Ramos (cell line): ENCODE results near the gene SEL1L3.

Source experiments
- in situ Hi-C: fragments of 300-500 bp; cut with MboI; formaldehyde crosslinking; loops from one replicate; pipeline ENCODE4 v1.14.3; 2022; ENCODE audit warnings: low sequenced_read_pairs; ENCODE audit not compliant: unreplicated experiment

The SEL1L3 gene

DNA sequence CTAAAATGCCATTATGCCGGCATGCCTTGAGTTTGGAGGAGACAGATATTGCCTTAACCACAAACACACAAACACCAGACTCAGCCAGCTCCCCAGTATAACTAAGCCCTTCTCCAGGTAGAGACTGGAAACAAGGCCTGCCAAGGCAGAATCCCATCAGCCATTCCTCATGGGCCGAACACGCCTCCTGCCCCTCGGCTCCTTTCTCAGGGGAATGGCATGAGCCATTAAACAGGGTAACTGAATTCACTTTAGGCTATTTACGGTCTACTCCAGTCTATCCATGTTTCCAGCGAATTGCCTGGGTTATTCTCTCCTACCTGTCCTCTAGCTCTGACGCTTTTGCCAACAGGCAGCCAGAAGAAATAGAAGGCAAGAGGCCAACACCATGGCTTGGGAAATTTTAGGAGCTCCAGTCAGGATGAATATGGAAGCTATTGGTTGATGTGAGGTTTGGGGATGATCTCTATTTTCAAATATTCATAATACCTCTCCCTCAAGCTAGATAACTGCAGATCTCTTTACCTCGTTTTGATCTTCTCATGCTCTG, 4.9 kb downstream of the SEL1L3 start:
- in situ Hi-C loops = loop anchor here (5.0 kb wide), 1 partner anchor 124 kb away; no protein-coding TSS in a partner anchor

GRCh38 chr4:25857403-25857802, 5.4 kb downstream of the SEL1L3 start:
- in situ Hi-C loops = loop anchor here (5.0 kb wide), 1 partner anchor 125 kb away; no protein-coding TSS in a partner anchor

DNA sequence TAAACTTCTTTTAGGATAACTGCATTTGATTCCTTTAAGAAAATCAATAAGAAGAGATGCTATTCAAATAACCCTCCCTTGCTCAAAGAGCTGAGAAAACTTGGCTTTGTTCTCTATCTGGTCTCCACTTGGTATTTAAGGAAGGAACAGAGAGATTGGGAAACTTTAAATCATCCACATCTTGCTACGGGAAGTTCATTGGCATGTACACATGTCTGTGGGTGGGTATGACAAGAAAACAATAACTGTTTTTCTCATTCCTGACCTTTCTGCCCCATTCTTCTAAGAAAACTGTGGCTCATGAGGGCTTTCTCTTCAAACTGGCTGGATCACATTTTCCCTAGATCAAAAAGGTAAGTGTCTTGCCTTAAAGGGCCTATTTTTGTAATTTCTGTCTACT, 6.0 kb downstream of the SEL1L3 start:
- in situ Hi-C loops = loop anchor here (5.0 kb wide), 1 partner anchor 126 kb away; no protein-coding TSS in a partner anchor

DNA sequence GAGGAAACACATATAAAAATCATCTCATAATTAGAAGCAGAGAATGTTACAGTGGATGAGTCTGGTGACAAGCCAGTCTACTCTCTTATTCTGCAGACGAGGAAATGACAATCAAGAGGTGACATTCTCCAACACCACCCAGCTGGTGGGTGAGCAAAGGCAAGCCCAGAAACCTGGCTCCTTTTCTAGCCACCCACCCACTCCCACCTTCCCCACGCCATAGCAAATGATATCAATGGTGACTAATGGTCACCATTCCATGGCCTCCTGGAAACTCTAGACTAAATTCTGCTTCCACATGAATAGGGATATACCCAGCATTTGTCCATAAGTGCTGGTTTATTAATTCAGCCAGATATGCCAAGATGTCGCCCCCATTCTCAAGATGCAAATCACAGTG, 10.7 kb downstream of the SEL1L3 start:
- in situ Hi-C loops = no loop called here

- in situ Hi-C loops = loop anchor here (10.0 kb wide), 1 partner anchor 477 kb away; the partner anchor contains the start of gene RBPJ
Observed at GRCh38 chr4:25847329-25847728, 15.5 kb downstream of the SEL1L3 start.

- in situ Hi-C loops = loop anchor here (10.0 kb wide), 1 partner anchor 479 kb away; the partner anchor contains the start of gene RBPJ
Observed at GRCh38 chr4:25845841-25846653, 16.7 kb downstream of the SEL1L3 start.

DNA sequence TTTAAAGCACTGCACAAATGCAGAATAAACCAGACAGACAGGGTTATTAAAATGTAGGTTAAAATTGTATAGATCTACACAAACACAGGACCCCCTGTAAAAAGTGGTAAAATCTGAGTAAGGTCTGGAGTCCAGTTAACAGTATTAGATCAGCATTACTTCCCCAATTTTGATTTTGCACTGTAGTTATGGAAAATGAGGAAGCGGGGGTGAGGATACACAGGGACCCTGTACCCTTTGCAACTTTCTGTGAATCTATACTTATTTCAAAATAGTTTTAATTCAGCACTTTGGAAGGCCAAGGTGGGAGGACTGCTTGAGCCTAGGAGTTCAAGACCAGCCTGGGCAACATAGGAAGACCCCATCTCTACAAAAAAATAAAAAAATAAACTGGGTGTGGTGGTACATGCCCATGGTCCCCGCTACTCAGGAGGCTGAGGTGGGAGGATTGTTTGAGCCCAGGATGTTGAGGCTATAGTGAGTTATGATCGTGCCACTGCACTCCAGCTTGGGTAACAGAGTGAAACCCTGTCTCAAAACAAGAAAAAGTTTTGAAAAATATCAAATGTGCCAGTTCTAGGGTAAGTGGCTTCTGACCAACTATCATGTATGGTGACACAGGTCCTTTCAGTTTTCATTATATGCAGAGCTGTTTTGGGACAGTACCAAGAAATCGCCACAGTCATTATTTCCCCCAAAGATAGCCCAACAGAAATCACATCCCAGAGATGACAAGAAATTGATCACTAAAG, 17.7 kb downstream of the SEL1L3 start:
- in situ Hi-C loops = loop anchor here (10.0 kb wide), 1 partner anchor 480 kb away; the partner anchor contains the start of gene RBPJ

DNA sequence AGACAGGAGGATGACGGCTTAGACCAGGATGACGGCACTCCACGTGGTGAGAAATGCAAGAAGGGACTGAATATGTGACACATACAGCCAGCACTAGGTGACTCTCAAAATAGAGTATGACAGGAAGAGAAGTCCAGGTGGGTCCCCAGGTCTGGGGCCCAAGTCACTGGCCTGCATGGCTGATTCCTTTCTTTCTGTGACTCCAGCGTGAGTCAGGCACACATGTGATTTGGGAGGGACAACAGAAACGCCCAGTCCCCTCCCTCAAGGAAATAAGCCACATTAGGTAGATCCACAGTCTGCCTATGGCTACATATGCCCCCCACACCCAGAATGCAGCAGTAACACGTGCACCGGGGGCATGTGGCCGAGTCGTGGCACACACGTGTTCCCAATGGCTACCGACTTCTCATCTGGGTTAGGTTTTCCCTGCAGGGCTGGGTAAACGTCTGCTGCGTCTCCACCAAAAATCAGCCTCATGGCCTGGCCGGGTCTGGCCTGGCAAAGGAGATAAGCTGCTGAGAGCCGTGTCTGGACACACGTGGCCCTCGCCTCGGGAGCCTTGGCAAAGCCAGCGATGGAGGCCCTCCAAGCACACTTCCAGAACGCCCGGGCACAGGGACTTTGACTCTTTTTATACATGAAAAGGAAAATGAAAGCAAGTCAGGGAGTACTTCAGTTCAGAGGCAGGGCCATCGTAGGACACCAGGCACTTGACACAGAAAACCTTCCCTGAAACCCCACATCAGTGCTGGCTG, 19.3 kb downstream of the SEL1L3 start:
- in situ Hi-C loops = loop anchor here (10.0 kb wide), 1 partner anchor 481 kb away; the partner anchor contains the start of gene RBPJ

DNA sequence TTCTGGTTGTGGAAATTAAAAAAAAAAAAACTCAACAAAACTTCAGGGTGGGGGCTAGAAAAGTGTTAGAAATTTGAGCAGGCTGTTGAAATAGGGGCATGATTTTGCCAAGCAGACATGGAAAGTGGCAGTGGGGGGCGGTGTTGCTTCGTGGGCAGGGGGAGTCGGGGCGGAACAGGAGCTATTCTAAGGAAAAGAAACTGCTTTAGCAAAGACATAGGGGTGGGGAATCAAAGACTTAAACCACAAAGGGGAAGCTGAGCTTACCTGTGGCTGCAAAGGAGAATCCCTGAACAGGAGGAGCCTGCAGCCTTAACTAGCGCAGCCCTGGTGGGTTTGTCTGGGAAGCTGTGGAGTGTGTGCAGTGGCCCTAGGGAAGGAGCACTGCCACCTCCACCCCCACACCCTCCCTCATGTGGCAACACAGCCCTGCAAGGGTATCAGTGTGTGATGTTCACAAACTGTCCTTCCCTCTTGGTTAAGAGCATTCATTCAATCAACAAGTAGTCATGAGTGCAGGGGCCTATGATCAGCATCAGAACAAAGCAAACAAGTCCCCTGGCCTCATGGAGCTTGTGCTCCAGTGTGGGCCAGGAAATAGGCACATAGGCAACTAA, 20.5 kb downstream of the SEL1L3 start:
- in situ Hi-C loops = loop anchor here (10.0 kb wide), 1 partner anchor 482 kb away; the partner anchor contains the start of gene RBPJ

DNA sequence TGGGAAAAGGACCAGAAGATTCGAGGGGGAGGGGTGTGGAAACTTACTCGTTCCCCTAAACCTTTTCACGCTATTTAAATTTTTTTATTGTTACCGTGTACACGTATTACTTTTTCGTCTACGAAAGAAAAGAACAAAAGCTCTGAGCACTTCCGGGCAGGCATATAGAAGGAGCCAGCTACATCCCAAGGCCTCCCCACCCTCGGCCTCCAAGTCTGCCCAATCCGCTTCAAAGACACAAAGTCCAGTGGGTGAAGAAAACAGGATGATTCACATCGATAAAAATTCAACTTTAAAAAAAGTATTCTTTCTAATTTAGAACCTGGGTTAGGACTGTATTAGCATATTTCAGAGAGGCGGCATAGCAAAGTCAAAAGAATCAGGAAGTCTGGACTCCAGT, 23.1 kb downstream of the SEL1L3 start:
- in situ Hi-C loops = loop anchor here (10.0 kb wide), 1 partner anchor 485 kb away; the partner anchor contains the start of gene RBPJ

DNA sequence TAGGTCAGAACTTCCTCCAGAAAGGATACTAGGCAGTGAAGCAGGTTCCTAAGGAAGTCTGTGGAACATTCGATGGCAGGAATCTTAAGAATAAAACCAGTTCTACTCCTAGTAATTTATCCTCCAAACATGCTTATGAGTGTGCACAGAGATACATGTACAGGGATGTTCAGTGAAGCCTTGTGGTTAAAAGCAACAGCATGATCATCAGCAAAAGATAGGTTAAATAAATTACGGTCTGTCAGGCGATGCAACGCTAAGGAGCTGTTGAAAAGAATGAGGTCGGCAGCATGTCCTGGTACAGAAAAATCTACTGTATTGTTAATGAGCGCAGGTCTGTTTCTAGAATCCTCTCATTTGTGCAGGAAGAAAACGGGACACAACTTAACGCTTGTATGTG, 23.6 kb downstream of the SEL1L3 start:
- in situ Hi-C loops = no loop called here

- in situ Hi-C loops = no loop called here
Observed at GRCh38 chr4:25838526-25838925, 24.3 kb downstream of the SEL1L3 start.

- in situ Hi-C loops = no loop called here
Observed at GRCh38 chr4:25837107-25837506, 25.7 kb downstream of the SEL1L3 start.

GRCh38 chr4:25835384-25835783, 27.4 kb downstream of the SEL1L3 start:
- in situ Hi-C loops = no loop called here

GRCh38 chr4:25834411-25835107, 28.2 kb downstream of the SEL1L3 start:
- in situ Hi-C loops = no loop called here

DNA sequence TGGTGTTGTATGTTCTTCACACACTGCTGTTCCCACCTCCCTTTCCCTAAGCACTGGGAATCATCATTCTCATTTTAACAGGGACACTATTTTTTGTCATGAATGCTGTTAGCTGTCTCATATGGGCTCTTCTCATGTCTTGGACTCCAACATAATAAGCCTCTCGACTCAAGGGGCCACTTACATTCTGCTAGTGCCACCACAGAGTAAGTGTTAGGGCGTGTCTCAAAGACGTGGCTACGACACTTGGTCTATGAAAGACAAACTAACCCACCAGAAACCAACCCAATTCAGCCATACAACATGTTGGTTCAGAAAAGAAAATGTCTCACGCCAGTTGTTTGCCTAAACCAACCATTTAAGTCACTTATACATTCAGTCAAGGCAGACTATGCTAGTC, 32.2 kb downstream of the SEL1L3 start:
- in situ Hi-C loops = no loop called here

DNA sequence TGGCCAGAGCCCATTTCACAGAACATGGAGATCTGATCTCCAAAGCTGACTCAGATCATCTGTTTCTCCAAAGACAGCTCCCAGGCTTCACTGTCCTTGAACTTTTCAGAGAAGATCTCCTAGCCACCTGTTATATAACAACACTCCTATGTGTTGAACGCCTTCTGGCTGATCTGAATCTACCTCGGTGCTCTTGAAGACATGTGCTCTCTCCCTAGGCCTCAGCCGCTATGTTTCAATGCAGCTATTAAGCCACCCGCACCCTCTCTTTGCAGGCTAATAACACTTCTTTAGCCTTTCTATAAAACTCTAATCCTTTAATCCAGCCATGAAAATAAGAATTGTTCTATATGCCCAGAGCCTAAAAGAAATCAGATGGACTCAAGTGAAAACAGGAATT, 34.9 kb downstream of the SEL1L3 start:
- in situ Hi-C loops = no loop called here

- in situ Hi-C loops = no loop called here
Observed at GRCh38 chr4:25827373-25827772, 35.4 kb downstream of the SEL1L3 start.
